Body of pancreas (tissue), 4 donors: ENCODE results near the gene ARHGEF2. TPM values are rescaled to one million over a fixed set of nuclear protein-coding genes. Genes with fewer than 3 reads are reported as not detected.

Experiments used
- ATAC-seq: fragments of 150-250 bp; one replicate; pipeline ENCODE4 v1.9.1; 2016
- DNase-seq, 4 donors: peaks; one replicate each; pipeline ENCODE4 v3.0.0-alpha.2; 2019
- H3K27ac ChIP-seq, 4 donors: fragments of 200-600 bp; sonication (generic); 1 replicate in 3 of 4; 2 replicates in 1 of 4; pipeline versions ENCODE4 v1.5.1 to v1.6.1; 2016 to 2019; ENCODE audit warnings: mild to moderate bottlenecking in 1 of 4, mixed read lengths in 1 of 4, moderate library complexity in 1 of 4
- H3K27me3 ChIP-seq, 2 donors: fragments of 200-600 bp; sonication (generic); one replicate each; pipeline ENCODE4 v1.6.0; 2016; ENCODE audit warnings: mild to moderate bottlenecking in 1 of 2
- H3K36me3 ChIP-seq, 2 donors: fragments of 200-600 bp; sonication (generic); replicated peaks in 1 of 2; 2 replicates each; pipeline ENCODE4 v1.5.1; 2016; ENCODE audit warnings: low read depth in 2 of 2; ENCODE audit not compliant: insufficient read depth in 1 of 2
- H3K4me1 ChIP-seq: fragments of 200-600 bp; sonication (generic); one replicate; pipeline ENCODE4 v1.6.0; 2016
- H3K4me3 ChIP-seq, 2 donors: fragments of 200-600 bp; sonication (generic); 1 replicate in 1 of 2; 2 replicates in 1 of 2; pipeline ENCODE4 v1.5.1; 2016 to 2019
- H3K9me3 ChIP-seq, 3 donors: fragments of 200-600 bp; sonication (generic); 1 replicate in 2 of 3; 2 replicates in 1 of 3; pipeline ENCODE4 v1.5.1; 2016
- POLR2A ChIP-seq, 3 donors: fragments of 450-650 bp; IDR thresholded peaks; one replicate each; pipeline ENCODE4 v1.6.1; 2016; ENCODE audit warnings: antibody characterized with exemption in 3 of 3, mild to moderate bottlenecking in 2 of 3
- WGBS, 2 donors: methylation state at CpG; one replicate each; pipeline ENCODE4 v1.1.5; 2017; 5-methylcytosine and 5-hydroxymethylcytosine counted together
- intact Hi-C: fragments of 100-400 bp; cut with DNase I; formaldehyde crosslinking; loops from one replicate; pipeline ENCODE4 v1.15.1; 2023
- total RNA-seq, 2 donors: library from RNA; depleted of rRNA; stranded (reverse); fragments of >200 nt; gene quantifications; one replicate each; pipeline ENCODE4 v1.1.0, GENCODE V29; 2016
- TF ChIP-seq, protein P1 (sequence below), 7 experiments: fragments of 450-650 bp in 4 of 7; fragments of 200-600 bp in 3 of 7; sonication (generic) in 3 of 7; IDR thresholded peaks; one replicate each; pipeline ENCODE4 v1.5.1; 2016 to 2019; ENCODE audit warnings: antibody characterized with exemption in 7 of 7

Gene ARHGEF2
- total RNA-seq, 2 donors from 2014 or later: 31.9 to 32.6 TPM

- intact Hi-C loops: no loop called here
Observed at GRCh38 chr1:155979597-155980343, 1.4 kb upstream of the ARHGEF2 start.

GRCh38 chr1:155978973-155979429, 654 bp upstream of the ARHGEF2 start:
- peak overlapping the region; percentile 85 to 92 (median 86) for H3K27ac ChIP-seq
- intact Hi-C loops: no loop called here
- DNase-seq: no peak
- WGBS, 2 donors: 23 to 42% methylated on average over 8 of the region's 8 CpGs
- no peaks in the 10 kb centered on the region for H3K9me3 ChIP-seq
- H3K4me3 ChIP-seq: peak overlapping the region; percentile 44 to 85
- H3K36me3 ChIP-seq: no peaks in the 10 kb centered on the region
- no peak for ATAC-seq
- TF ChIP-seq, protein P1, sequence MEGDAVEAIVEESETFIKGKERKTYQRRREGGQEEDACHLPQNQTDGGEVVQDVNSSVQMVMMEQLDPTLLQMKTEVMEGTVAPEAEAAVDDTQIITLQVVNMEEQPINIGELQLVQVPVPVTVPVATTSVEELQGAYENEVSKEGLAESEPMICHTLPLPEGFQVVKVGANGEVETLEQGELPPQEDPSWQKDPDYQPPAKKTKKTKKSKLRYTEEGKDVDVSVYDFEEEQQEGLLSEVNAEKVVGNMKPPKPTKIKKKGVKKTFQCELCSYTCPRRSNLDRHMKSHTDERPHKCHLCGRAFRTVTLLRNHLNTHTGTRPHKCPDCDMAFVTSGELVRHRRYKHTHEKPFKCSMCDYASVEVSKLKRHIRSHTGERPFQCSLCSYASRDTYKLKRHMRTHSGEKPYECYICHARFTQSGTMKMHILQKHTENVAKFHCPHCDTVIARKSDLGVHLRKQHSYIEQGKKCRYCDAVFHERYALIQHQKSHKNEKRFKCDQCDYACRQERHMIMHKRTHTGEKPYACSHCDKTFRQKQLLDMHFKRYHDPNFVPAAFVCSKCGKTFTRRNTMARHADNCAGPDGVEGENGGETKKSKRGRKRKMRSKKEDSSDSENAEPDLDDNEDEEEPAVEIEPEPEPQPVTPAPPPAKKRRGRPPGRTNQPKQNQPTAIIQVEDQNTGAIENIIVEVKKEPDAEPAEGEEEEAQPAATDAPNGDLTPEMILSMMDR (IDR thresholded peaks at IDR 0.05): no peak
- TF ChIP-seq POLR2A (IDR thresholded peaks at IDR 0.05): no peak
- H3K27me3 ChIP-seq: no peaks in the 10 kb centered on the region
- H3K4me1 ChIP-seq: peaks cover 60% of the 10 kb centered on the region

More at GRCh38 chr1:155979597-155980343, 1.4 kb upstream of the ARHGEF2 start:
- DNase-seq (no peak), ATAC-seq (no peak)
- no peaks in the 10 kb centered on the region for H3K36me3 ChIP-seq
- H3K4me1 ChIP-seq: peaks cover 53% of the 10 kb centered on the region
- no peaks in the 10 kb centered on the region for H3K9me3 ChIP-seq
- 41 to 54% methylated on average over 4 of the region's 4 CpGs for WGBS, 2 donors
- no peak for TF ChIP-seq POLR2A (IDR thresholded peaks at IDR 0.05)
- TF ChIP-seq, protein P1 (IDR thresholded peaks at IDR 0.05): no peak
- no peaks in the 10 kb centered on the region for H3K27me3 ChIP-seq
- H3K27ac ChIP-seq: peak overlapping the region; percentile 85 to 92 (median 86)
- no peak overlapping the region for H3K4me3 ChIP-seq

DNA sequence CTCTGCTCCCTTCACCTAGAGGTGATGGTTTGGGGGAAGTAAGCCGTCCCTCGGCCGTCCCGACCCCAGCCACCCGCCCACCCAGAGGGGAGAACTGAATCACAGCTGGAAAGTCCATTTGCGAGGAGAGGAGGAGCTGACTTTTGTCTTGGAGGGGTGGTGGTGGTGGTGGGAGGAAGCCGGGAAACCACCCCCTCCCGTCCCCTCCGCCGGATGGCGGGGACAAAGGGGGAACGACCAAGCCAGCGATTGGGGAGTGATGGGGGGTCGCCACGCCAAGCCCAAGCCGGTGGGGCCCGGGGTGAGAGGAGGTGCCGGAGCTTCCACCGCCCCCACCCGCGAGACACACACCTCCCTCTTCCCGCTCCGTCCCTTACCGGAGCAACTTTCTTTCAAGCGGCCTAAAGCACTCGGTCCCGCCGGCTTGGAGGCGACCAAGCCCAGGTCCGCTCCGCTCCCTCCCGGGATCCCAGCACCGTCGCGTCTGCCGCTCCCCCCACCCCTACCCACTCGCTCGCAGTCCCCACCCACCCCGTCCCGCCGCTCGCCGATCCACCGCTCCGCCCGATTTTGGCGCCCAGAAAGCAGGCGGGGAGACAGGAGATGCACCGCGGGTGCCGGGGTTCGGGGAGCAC, 540 bp downstream of the ARHGEF2 start:
- H3K27me3 ChIP-seq: no peaks in the 10 kb centered on the region
- DNase-seq (peak in 3 of 4 donors; percentile 26 to 43 (median 34)), ATAC-seq (peak; percentile 55)
- peaks cover 61% of the 10 kb centered on the region for H3K4me1 ChIP-seq
- intact Hi-C loops: no loop called here
- no peaks in the 10 kb centered on the region for H3K36me3 ChIP-seq
- H3K27ac ChIP-seq: peak overlapping the region; percentile 85 to 92 (median 86)
- no peaks in the 10 kb centered on the region for H3K9me3 ChIP-seq
- H3K4me3 ChIP-seq: peak overlapping the region; percentile 44 to 85
- no peak for TF ChIP-seq POLR2A (IDR thresholded peaks at IDR 0.05)
- TF ChIP-seq, protein P1 (IDR thresholded peaks at IDR 0.05): no peak
- WGBS, 2 donors: 2 to 13% methylated on average over 16 to 51 of the region's 52 CpGs

DNA sequence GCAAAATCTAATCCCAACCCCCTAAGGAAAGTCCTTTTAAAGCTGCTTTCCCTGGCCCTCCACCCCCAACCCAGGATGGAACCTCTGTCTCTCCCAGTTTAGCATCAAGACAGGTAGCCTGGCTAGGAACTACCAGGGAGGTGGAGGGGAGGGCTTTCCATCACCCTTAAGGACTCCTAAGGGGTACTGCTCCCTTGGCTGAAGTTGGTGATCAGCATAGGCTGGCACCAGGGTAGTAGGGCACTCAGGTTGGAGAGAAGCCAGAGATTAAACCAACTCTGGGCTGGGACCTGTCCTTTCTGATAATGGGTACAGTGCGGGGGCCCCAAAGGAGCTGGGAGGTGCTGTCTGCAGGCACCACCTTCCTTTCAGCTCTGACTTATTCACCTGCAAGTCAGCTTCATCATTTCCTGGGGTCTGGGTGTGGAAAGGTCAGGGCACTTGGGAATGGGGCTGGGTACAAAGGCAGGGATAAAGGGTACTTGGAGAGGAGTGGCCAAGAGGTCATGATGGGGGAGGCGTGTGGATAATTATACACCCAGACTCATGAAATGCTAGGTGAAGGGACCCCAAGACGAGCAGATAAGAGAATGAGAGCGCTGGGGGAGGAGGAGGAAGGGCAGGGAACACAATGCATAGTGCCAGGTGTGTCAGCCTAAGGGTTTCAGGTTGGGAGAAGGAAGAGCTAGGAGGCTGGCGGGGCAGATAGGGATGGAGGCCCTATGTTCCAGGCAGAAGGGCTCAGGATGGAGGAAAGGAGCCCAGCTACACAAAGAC, 1.2 kb downstream of the ARHGEF2 start:
- no peak for TF ChIP-seq POLR2A (IDR thresholded peaks at IDR 0.05)
- TF ChIP-seq, protein P1 (IDR thresholded peaks at IDR 0.05): no peak
- DNase-seq (peak in 1 of 4 donors; percentile 7), ATAC-seq (no peak)
- Histone ChIP-seq H3K27me3 (no peaks in the 10 kb centered on the region), H3K27ac (peak overlapping the region; percentile 85 to 92 (median 86)), H3K4me1 (peaks cover 63% of the 10 kb centered on the region), H3K4me3 (peak overlapping the region; percentile 44 to 85), H3K9me3 (no peaks in the 10 kb centered on the region), H3K36me3 (no peaks in the 10 kb centered on the region)
- intact Hi-C loops: no loop called here
- WGBS, 2 donors: 40 to 44% methylated on average over 5 of the region's 5 CpGs
